Measurements from ENCODE around the gene SUPT16H. TPM values are rescaled to one million over a fixed set of nuclear protein-coding genes. Genes with fewer than 3 reads are reported as not detected.

Gene SUPT16H
- total and polyA plus RNA-seq, 2 of the 13 experiments (the other 11 are each of a cell fraction or from before 2014, with no cell fraction given) = 77.5 to 230 TPM

DNA sequence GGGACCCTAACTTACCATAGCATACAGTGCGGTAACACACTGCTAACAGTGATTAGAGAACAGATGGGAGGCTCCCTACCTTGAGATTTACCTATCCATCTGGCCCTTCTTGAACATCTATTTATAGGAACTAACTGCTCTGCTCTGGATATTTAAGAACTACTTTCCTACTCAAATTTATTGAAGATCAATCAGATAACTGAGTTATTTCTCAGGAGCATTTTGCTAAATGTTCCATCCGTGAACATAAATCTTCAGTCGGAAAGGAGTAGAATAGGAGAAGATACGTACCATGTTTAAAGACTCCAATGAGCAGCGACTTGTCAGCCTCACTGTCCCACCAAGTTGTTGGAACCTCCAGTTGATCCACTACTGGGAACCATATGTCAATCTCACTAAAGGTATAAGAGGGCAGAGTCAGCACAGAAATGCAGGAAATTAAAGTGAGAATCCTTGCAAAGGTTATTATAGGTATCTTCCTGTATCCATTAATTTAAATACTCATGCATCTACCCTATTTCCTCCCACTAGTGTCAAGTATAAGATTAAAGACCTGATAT is 15.6 kb upstream of the SUPT16H start:
- Histone ChIP-seq H3K36me3 (replicated peaks in 1 of 2; ENCODE audit: control insufficient read depth in 1 of 2, insufficient read depth in 2 of 2, low read length in 2 of 2) (peaks cover 56 to 87% of the 10 kb centered on the region in 2 experiments), H3K9ac (ENCODE audit: insufficient read depth, low read depth, low read length) (no peak overlapping the region), H3K27me3 (ENCODE audit: control insufficient read depth in 1 of 2, insufficient read depth in 2 of 2, low read length in 2 of 2) (no peaks in the 10 kb centered on the region), H3K4me1 (ENCODE audit: insufficient read depth, low read length) (no peaks in the 10 kb centered on the region), H3K4me2 (ENCODE audit: low read depth, low read length) (no peak overlapping the region), H3K4me3 (replicated peaks in 1 of 3; ENCODE audit: insufficient read depth in 1 of 3, low read depth in 2 of 3, low read length in 3 of 3) (no peak overlapping the region), H3K9me3 (ENCODE audit: low read length) (no peaks in the 10 kb centered on the region), H4K20me1 (ENCODE audit: insufficient read depth, low read length) (no peaks in the 10 kb centered on the region), H2AFZ (ENCODE audit: low read length) (no peak overlapping the region), H3K79me2 (ENCODE audit: insufficient read depth, low read length) (no peaks in the 10 kb centered on the region), H3K27ac (ENCODE audit: extremely low read length, insufficient read depth, low read length) (no peak overlapping the region)
- WGBS (ENCODE audit: low lambda C conversion rate) = 98% methylated on average over 5 of the region's 5 CpGs
- FAIRE-seq (no peak), DNase-seq (ENCODE audit: low spot score) (no peak), ATAC-seq (no peak)
- BruUV-seq (replicated peaks) = no TSS peak
- in situ Hi-C loops (cut with HindIII; ENCODE audit: extremely low pct_ligation_motif_present, low pct_unique_long_range_greater_than_20kb) = no loop called here
- ChIA-PET CTCF (ENCODE audit: low intra/inter-chr PET ratio, low total read pairs) (no interaction called here), POLR2A (no interaction called here)
- intact Hi-C loops (cut with micrococcal nuclease; ENCODE audit: unreplicated experiment) = no loop called here
- TF ChIP-seq ZNF788 (CRISPR knock-in tag; IDR thresholded peaks at IDR 0.05; ENCODE audit: borderline replicate concordance) (no peak), MIXL1 (CRISPR knock-in tag; IDR thresholded peaks at IDR 0.05) (no peak), ZNF549 (CRISPR knock-in tag; IDR thresholded peaks at IDR 0.05) (no peak), ZNF577 (CRISPR knock-in tag; IDR thresholded peaks at IDR 0.05; ENCODE audit: borderline replicate concordance, low read depth) (no peak), FOXC1 (CRISPR knock-in tag; IDR thresholded peaks at IDR 0.05; ENCODE audit: borderline replicate concordance) (no peak), THYN1 (CRISPR knock-in tag; IDR thresholded peaks at IDR 0.05; ENCODE audit: borderline replicate concordance, low read depth) (no peak), ZNF143 (CRISPR knock-in tag; IDR thresholded peaks at IDR 0.05) (no peak), TOPORS (CRISPR knock-in tag; IDR thresholded peaks at IDR 0.05) (no peak), ZNF33A (CRISPR knock-in tag; IDR thresholded peaks at IDR 0.05; ENCODE audit: borderline replicate concordance) (no peak)
- TF ChIP-seq, protein P1, sequence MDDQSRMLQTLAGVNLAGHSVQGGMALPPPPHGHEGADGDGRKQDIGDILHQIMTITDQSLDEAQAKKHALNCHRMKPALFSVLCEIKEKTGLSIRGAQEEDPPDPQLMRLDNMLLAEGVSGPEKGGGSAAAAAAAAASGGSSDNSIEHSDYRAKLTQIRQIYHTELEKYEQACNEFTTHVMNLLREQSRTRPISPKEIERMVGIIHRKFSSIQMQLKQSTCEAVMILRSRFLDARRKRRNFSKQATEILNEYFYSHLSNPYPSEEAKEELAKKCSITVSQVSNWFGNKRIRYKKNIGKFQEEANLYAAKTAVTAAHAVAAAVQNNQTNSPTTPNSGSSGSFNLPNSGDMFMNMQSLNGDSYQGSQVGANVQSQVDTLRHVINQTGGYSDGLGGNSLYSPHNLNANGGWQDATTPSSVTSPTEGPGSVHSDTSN (CRISPR knock-in tag; IDR thresholded peaks at IDR 0.05; ENCODE audit: borderline replicate concordance) = no peak
- TF ChIP-seq, protein P2, sequence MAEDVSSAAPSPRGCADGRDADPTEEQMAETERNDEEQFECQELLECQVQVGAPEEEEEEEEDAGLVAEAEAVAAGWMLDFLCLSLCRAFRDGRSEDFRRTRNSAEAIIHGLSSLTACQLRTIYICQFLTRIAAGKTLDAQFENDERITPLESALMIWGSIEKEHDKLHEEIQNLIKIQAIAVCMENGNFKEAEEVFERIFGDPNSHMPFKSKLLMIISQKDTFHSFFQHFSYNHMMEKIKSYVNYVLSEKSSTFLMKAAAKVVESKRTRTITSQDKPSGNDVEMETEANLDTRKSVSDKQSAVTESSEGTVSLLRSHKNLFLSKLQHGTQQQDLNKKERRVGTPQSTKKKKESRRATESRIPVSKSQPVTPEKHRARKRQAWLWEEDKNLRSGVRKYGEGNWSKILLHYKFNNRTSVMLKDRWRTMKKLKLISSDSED (CRISPR knock-in tag; IDR thresholded peaks at IDR 0.05) = no peak

Measured in HepG2 (cell line).